ENCODE results near the gene PLXND1. TPM values are rescaled to one million over a fixed set of nuclear protein-coding genes. Genes with fewer than 3 reads are reported as not detected.

Gene PLXND1
- total RNA-seq, 1 experiment from 2014 or later: 47.3 TPM

DNA sequence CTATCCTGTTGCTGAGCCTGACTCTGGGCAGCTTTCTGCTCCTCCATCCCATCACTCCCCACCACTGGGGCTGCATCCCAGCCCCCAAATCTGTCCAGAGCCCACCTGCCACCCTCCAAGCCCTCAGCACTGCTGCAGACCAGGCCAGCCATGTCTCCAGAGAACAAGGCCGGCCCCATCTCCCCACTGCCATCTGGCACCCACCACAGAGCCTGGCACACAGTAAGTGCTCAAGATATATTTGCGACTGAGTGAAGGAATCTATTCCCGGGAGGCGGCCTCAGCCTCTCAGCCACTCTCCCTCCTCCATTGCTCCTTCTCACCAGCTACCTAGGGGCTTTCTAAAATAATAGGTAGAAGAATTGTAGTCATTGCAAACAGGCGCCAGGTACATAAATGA lies 4.8 kb downstream of the PLXND1 start:
- Histone ChIP-seq H3K4me2 (ENCODE audit: low read length) (no peak overlapping the region), H3K9me3 (ENCODE audit: control insufficient read depth in 1 of 2, insufficient read depth in 1 of 2, low read depth in 1 of 2, low read length in 2 of 2) (no peaks in the 10 kb centered on the region), H2AFZ (ENCODE audit: low read depth, low read length, poor library complexity, severe bottlenecking) (no peak overlapping the region), H3K4me1 (ENCODE audit: control insufficient read depth in 1 of 2, insufficient read depth in 2 of 2, low read length in 2 of 2) (peaks cover 15 to 41% of the 10 kb centered on the region in 2 experiments), H3K4me3 (replicated peaks in 1 of 2; ENCODE audit: low read depth in 1 of 2, low read length in 2 of 2) (no peak overlapping the region), H4K20me1 (ENCODE audit: insufficient read depth) (no peaks in the 10 kb centered on the region), H3K9ac (ENCODE audit: low read length) (no peak overlapping the region), H3K79me2 (ENCODE audit: insufficient read depth, low read length) (peaks cover 59% of the 10 kb centered on the region), H3K36me3 (ENCODE audit: control insufficient read depth in 1 of 2, insufficient read depth in 2 of 2, low read length in 2 of 2) (no peaks in the 10 kb centered on the region), H3K27ac (ENCODE audit: low read depth, low read length) (no peak overlapping the region), H3K9me2 (ENCODE audit: insufficient read depth) (no peaks in the 10 kb centered on the region), H3K27me3 (ENCODE audit: insufficient read depth, low read length) (no peaks in the 10 kb centered on the region)
- intact Hi-C loops (cut with micrococcal nuclease): no loop called here
- ChIA-PET CTCF (no interaction called here), RAD21 (ENCODE audit: low non-redundant PET in 1 of 2, low total read pairs in 2 of 2, uncharacterized antibody in 2 of 2, unreplicated experiment in 2 of 2) (no interaction called here), POLR2A (no interaction called here)
- no TSS peak for BruUV-seq (replicated peaks)
- DNase-seq (ENCODE audit: low read depth, low spot score): no peak
- TF ChIP-seq ELF1 (IDR thresholded peaks at IDR 0.05; ENCODE audit: borderline replicate concordance, low read depth) (no peak), ZFX (IDR thresholded peaks at IDR 0.05) (no peak), POLR2A (IDR thresholded peaks at IDR 0.05; ENCODE audit: borderline replicate concordance, extremely low read depth, insufficient read depth, insufficient read length) (no peak), TCF7L2 (IDR thresholded peaks at IDR 0.05; ENCODE audit: borderline replicate concordance, extremely low read depth, insufficient read depth, insufficient read length) (no peak), FOSL1 (IDR thresholded peaks at IDR 0.05; ENCODE audit: low read depth) (no peak), SIN3A (IDR thresholded peaks at IDR 0.05; ENCODE audit: low read depth) (no peak), EZH2 (IDR thresholded peaks at IDR 0.05) (no peak), SP1 (IDR thresholded peaks at IDR 0.05; ENCODE audit: low read depth) (no peak), ZNF274 (IDR thresholded peaks at IDR 0.05; ENCODE audit: low read depth, low read length) (no peak), SRF (IDR thresholded peaks at IDR 0.05; ENCODE audit: low read depth) (no peak), CBX3 (IDR thresholded peaks at IDR 0.05; ENCODE audit: low read depth) (no peak), EZH2phosphoT487 (IDR thresholded peaks at IDR 0.05; ENCODE audit: borderline replicate concordance) (no peak), EGR1 (IDR thresholded peaks at IDR 0.05; ENCODE audit: low read depth) (no peak)
- TF ChIP-seq, protein P1, sequence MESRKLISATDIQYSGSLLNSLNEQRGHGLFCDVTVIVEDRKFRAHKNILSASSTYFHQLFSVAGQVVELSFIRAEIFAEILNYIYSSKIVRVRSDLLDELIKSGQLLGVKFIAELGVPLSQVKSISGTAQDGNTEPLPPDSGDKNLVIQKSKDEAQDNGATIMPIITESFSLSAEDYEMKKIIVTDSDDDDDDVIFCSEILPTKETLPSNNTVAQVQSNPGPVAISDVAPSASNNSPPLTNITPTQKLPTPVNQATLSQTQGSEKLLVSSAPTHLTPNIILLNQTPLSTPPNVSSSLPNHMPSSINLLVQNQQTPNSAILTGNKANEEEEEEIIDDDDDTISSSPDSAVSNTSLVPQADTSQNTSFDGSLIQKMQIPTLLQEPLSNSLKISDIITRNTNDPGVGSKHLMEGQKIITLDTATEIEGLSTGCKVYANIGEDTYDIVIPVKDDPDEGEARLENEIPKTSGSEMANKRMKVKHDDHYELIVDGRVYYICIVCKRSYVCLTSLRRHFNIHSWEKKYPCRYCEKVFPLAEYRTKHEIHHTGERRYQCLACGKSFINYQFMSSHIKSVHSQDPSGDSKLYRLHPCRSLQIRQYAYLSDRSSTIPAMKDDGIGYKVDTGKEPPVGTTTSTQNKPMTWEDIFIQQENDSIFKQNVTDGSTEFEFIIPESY (IDR thresholded peaks at IDR 0.05; ENCODE audit: extremely low read depth, insufficient replicate concordance, low read length): no peak
- TF ChIP-seq, protein P2, sequence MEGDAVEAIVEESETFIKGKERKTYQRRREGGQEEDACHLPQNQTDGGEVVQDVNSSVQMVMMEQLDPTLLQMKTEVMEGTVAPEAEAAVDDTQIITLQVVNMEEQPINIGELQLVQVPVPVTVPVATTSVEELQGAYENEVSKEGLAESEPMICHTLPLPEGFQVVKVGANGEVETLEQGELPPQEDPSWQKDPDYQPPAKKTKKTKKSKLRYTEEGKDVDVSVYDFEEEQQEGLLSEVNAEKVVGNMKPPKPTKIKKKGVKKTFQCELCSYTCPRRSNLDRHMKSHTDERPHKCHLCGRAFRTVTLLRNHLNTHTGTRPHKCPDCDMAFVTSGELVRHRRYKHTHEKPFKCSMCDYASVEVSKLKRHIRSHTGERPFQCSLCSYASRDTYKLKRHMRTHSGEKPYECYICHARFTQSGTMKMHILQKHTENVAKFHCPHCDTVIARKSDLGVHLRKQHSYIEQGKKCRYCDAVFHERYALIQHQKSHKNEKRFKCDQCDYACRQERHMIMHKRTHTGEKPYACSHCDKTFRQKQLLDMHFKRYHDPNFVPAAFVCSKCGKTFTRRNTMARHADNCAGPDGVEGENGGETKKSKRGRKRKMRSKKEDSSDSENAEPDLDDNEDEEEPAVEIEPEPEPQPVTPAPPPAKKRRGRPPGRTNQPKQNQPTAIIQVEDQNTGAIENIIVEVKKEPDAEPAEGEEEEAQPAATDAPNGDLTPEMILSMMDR (IDR thresholded peaks at IDR 0.05 in 2 of 3, conservative IDR thresholded peaks at IDR 0.05 in 1 of 3; ENCODE audit: borderline replicate concordance in 1 of 3, insufficient read depth in 1 of 3, low read depth in 2 of 3, low read length in 2 of 3): no peak
- TF ChIP-seq, protein P3, sequence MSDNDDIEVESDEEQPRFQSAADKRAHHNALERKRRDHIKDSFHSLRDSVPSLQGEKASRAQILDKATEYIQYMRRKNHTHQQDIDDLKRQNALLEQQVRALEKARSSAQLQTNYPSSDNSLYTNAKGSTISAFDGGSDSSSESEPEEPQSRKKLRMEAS (IDR thresholded peaks at IDR 0.05): no peak
- TF ChIP-seq, protein P4, sequence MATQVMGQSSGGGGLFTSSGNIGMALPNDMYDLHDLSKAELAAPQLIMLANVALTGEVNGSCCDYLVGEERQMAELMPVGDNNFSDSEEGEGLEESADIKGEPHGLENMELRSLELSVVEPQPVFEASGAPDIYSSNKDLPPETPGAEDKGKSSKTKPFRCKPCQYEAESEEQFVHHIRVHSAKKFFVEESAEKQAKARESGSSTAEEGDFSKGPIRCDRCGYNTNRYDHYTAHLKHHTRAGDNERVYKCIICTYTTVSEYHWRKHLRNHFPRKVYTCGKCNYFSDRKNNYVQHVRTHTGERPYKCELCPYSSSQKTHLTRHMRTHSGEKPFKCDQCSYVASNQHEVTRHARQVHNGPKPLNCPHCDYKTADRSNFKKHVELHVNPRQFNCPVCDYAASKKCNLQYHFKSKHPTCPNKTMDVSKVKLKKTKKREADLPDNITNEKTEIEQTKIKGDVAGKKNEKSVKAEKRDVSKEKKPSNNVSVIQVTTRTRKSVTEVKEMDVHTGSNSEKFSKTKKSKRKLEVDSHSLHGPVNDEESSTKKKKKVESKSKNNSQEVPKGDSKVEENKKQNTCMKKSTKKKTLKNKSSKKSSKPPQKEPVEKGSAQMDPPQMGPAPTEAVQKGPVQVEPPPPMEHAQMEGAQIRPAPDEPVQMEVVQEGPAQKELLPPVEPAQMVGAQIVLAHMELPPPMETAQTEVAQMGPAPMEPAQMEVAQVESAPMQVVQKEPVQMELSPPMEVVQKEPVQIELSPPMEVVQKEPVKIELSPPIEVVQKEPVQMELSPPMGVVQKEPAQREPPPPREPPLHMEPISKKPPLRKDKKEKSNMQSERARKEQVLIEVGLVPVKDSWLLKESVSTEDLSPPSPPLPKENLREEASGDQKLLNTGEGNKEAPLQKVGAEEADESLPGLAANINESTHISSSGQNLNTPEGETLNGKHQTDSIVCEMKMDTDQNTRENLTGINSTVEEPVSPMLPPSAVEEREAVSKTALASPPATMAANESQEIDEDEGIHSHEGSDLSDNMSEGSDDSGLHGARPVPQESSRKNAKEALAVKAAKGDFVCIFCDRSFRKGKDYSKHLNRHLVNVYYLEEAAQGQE (IDR thresholded peaks at IDR 0.05; ENCODE audit: low read depth): no peak
- no peak for ATAC-seq

Data from HCT116 (cell line).